GM21737 (cell line): ENCODE measurements around the gene MFSD2A.
"Not testable (repeated sequence)": the region's sequence is repeated elsewhere in the genome, so short reads cannot be mapped to it uniquely, and the experiment has no call there.

Source experiments
- ATAC-seq: cut with Tn5 transposase; IDR thresholded peaks from one replicate; pipeline ENCODE4 v1.9.1; 2021; ENCODE audit warnings: mild to moderate bottlenecking, moderate library complexity; ENCODE audit not compliant: unreplicated experiment

Gene MFSD2A

GRCh38 chr1:39940253-39940652, 14.7 kb upstream of the MFSD2A start:
- ATAC-seq: no peak

GRCh38 chr1:39940980-39941871, 13.7 kb upstream of the MFSD2A start:
- ATAC-seq: no peak

- ATAC-seq: no peak
Observed at GRCh38 chr1:39943471-39944290, 11.3 kb upstream of the MFSD2A start.

- ATAC-seq: no peak
Observed at GRCh38 chr1:39944410-39945112, 10.4 kb upstream of the MFSD2A start.

- no peak for ATAC-seq
Observed at GRCh38 chr1:39946216-39946615, 8.7 kb upstream of the MFSD2A start.

- no peak for ATAC-seq
Observed at GRCh38 chr1:39947260-39947659, 7.7 kb upstream of the MFSD2A start.

- no peak for ATAC-seq
Observed at GRCh38 chr1:39949891-39950290, 5.1 kb upstream of the MFSD2A start.

GRCh38 chr1:39951926-39952325, 3.0 kb upstream of the MFSD2A start:
- no peak for ATAC-seq

GRCh38 chr1:39952359-39953110, 2.4 kb upstream of the MFSD2A start:
- ATAC-seq: no peak

- no peak for ATAC-seq
Observed at GRCh38 chr1:39954324-39954869, 548 bp upstream of the MFSD2A start.

GRCh38 chr1:39955547-39956539, 898 bp downstream of the MFSD2A start:
- ATAC-seq: peak; percentile 29

GRCh38 chr1:39957299-39958015, 2.5 kb downstream of the MFSD2A start:
- ATAC-seq: no peak

- no peak for ATAC-seq
Observed at GRCh38 chr1:39958403-39959200, 3.7 kb downstream of the MFSD2A start.

GRCh38 chr1:39959651-39960333, 4.8 kb downstream of the MFSD2A start:
- ATAC-seq: no peak

- peak; percentile 41 for ATAC-seq
Observed at GRCh38 chr1:39960431-39960958, 5.5 kb downstream of the MFSD2A start.

GRCh38 chr1:39962450-39962825, 7.5 kb downstream of the MFSD2A start:
- no peak for ATAC-seq

- ATAC-seq: not testable (repeated sequence)
Observed at GRCh38 chr1:39962964-39963363, 8.0 kb downstream of the MFSD2A start.
